NCI-H1417 treated with DMSO at 0.1 percent for 48 hours (cell line): Measurements from ENCODE around the gene AKNAD1.

ENCODE experiments used
- DNase-seq: peaks from one replicate; lab custom pipeline; 2025; lab: John Stamatoyannopoulos, UW

The AKNAD1 gene

DNA sequence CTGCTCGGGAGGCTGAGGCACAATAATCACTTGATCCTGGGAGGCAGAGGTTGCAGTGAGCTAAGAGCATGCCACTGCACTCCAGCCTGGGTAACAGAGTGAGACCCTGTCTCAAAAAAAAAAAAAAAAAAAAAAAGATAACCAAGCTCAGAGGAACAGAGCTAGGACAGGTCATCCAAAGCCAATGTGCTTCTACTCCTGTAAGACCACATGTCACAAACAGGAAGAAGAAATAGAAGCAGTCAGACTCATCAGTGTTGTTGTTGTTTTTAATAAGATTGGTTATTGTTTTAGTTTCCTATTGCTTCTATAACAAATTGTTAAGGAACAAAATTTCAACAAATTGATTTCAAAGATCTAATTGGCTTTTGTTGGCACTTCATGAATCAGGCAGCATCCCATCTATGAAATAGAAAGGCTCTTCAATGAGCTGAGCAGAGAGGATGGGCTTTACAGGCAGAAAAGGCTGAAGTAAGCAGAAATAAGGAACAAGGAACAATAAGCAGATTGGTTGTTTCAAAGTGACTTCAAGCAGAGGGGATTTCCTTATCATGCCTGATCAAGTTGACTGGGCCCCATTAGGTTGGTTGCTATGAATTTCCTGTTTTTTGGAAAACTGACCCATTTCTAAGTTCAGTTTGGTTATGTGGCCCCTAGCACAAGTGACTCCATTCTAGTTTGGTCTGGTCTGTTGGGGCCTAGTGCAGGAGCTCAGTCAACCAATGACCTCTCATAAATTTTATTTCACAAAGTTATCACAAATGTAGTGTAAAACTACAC, 6.0 kb upstream of the AKNAD1 start:
- no peak for DNase-seq

DNA sequence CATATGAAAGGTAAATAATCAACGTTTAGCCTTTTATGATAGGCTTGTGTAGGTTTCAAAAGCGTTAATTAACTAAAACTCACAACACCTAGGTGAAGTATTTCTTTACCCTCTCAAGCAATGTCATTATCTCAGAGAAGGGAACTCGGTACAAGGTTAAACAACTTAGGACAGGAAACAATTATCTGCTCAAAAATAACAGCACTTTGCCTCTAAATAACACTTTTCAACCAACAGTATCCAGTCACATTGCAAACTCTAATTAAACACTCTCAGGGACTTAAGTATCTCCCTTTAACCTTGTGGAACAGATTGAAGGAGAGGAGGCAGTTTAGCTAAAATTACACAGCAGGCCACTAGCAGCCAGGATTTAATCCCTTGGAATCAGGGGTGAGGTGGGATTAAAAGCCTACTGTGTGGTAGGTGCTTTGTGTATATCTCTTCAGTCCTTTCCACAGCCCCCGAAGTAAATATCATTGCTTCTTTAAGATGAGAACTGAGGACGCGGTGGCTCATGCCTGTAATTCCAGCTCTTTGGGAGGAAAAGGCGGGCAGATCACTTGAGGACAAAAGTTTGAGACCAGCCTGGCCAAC, 5.2 kb upstream of the AKNAD1 start:
- peak; percentile 49 for DNase-seq

DNA sequence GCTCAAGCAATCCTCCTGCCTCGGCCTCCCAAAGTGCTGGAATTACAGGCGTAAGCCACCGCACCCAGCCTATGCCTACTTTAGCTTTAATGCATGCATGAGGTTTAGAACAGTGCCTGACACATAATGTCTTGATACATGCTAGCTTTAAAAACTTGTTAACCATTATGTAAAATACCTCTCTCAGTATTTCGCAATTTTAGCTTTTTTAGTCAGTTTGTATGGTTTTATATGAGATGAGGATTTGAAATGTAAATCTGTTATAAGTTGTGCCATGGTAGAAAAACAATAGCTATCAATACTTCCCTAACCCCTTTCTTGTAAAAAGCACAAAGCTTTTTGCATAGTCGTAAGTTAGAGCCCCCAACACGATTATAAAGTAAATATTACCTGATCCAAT, 4.7 kb upstream of the AKNAD1 start:
- no peak for DNase-seq

DNA sequence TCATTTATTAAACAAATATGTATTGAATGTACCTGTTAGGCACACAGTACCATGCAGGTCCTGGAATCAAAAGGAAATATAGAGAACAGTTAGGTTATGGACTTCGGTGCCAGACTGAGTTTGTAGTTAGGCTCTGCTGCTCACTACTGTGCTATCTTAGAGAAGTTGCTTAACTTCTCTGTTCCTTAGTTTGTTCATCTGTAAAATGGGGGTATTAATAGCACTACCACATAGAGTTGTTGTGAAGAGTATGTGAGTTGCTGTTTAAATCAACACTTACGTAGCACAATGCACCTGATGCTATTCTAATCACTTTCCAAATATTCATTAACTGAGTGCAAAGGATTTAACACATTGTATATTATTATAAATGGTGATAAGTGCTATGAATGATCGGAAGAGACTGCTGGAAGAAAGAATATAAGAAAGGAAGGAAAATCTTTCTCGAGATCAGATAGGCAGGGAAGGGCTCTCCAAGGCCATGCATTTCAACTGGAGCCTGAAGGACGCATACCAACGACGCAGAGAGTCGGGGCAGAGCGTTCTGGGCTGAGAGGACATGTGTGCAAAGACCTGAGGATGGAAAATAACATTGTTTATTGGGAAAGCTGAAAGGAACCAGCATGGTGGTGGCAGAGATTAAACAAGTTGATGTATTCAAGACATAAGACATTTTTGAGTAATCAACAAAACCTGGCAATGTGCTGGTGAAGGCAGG, 3.5 kb upstream of the AKNAD1 start:
- no peak for DNase-seq

DNA sequence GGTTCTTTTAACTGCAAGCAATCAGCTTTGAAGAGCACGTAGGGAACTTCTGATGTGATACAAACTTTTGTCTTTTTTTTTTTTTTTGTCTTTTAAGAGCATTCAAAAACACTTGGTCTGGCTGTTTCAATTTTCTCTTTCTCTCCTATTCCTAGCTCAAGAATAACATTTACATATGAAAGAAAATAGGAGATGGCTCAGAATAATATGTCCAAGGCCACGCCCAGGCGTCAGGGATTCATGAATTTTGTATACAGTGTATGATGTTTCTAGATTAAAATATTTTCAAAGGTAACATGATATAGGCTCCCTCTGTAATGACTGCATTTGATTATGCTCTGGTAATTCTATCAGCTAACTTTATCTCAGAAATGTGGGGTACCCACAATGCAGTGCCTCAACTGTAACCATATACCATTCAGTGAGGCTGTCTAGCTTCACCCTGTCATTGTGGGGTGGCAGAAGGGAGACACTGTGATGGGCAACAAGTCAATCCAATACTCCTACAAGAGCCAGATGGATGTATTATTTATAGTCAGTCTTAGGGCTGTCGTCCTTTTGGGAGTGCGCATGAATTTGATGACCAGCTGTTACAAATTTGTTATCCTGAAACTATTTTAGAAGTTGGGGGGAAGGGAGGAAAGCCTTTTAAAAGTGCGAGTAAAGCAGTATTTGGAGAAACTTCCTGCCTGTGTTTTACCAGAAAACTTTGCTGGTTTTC, 1.5 kb upstream of the AKNAD1 start:
- DNase-seq: no peak

DNA sequence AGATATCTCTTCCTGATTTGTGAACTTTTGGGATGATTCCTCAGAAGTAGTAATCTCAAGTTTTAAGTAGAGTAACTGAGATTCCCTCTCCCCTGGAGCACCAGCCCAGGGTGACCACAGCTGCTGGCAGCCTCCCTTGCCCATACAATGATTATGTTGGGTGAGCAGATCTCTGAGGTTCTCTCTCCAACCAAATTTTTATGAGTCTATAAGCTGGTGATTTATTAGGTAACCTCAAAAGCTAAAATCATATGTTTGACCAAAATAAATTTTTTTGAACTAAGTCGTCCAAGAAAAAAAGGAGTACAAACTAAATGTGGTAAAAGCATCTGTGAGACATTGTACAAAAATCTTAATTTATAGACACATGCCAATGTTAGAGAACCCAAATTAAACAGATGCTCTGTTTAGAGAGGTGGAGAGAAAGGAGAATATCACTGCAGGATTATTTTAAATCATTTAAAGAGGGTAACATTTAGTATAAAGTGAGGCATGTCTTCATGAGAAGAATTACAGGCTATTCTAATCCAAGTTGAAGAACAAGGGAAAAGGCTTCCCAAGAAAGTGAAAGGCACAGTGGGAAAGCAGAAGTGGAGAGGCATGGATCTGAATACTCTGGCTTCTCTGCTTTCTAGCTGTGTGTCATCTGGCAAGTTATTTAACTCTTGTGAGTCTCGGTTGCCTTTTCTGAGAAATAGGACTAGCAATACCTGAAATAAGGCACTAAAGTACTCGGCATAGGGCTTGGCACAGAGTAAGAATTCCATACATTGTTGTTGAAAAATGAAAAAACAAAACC, 2.5 kb downstream of the AKNAD1 start:
- DNase-seq: no peak

DNA sequence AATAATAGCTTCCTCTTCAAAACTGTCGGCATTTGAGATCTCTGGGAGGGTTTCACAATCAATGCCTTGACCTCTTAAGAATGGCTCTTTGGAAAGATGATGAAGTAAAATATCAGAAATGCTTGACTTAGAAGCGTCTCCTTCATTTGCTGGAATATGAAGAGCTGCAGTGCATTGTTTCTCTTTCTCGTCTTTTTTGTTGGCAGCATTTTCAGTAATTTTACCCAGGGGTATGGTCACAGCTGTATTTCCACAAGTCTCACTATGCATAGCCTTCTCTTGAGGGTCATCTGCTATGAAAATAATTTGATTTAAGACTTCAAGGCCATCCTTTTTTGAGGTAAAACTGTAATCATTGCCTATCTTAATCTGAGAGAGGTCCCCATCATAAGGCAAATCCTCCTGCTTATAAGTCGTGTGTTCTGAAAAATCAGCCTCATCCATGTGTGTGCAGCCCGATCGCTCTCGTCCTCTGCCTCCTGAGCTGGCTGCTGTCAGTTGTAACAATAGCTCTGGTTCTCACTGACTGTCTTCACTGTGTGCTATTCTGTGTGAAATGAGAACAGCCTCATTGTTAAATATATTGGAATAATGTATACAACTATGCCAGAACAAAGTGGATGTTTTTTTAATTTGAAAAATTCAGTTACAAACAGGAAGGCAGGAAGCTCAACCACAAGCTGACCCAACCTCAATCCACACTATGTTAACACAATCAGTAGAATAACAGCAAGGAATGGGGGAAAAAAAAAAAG, 4.5 kb downstream of the AKNAD1 start:
- no peak for DNase-seq

DNA sequence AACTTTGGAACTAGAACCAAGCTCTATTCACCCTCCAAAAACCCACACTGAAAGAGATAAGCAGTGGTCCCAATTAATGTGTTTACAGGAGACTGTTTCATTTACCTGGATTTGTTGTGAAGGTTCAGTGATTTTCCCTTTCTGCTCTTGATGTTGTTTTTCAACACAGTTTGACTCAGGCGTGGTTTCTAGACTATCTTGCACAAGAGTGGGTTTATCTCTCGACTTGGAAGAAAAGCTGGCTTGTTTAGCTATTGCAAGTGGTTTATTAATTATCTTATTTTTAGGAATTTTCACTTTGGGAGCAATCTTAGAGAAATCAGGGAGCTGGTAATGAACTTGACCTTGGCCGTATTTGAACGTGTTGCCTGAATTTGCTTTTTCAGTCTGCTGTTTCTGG, 5.3 kb downstream of the AKNAD1 start:
- no peak for DNase-seq

DNA sequence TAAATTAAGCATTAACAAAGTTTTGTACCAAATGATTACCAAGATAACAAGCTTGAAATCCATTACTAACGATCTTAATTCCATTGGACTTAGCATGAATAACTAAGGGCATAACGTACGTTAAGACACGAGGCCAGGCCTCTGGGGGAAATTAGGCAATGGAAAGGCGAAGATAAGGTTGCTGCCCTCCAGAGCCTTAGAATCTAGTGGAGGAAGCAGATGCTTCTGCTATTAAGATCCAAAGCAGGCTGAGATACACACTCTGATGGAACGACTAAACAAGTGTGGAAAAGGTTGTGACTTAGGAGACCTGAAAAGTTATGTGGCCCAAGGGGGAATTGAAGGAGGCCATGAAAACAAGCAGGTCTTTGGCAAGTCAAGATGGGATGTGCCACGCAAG, 6.0 kb downstream of the AKNAD1 start:
- DNase-seq: no peak

DNA sequence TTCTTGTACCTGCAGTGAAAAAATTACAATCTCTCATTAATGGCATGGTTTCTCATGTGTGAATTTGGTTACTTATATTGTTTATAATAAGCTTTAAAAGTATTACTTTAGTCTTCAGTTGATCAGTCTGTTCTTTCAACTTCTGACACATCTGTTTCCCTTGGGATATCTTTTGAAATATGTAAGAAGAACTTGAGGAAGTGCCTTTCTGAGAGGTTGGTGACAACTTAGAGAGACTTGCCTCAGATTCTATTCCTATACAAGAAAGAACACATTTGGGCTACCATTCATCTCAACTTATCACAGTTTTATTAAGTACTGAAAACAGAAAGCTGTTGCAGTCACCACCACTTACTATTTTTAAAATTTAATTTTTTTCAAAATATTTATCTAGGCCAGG, 8.1 kb downstream of the AKNAD1 start:
- DNase-seq: no peak

DNA sequence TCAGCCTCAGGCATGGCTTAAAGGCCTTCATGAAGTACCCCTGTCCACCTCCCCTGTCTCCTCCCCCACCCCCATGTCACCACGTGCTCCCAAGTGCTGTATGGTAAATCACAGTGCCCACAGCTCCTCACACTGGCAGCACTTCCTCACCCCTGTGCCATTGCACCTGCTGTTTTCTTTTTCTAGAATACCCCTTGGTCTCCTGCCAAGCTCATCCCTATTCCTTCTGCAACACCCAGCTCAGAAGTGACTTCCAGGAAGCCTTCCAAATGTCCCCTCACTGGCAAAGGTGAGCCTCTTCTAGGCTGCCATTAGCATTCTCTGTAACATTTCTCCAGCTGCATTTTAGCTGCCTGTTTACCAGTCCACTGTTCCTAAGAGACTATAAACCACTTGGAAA, 9.4 kb downstream of the AKNAD1 start:
- DNase-seq: no peak

DNA sequence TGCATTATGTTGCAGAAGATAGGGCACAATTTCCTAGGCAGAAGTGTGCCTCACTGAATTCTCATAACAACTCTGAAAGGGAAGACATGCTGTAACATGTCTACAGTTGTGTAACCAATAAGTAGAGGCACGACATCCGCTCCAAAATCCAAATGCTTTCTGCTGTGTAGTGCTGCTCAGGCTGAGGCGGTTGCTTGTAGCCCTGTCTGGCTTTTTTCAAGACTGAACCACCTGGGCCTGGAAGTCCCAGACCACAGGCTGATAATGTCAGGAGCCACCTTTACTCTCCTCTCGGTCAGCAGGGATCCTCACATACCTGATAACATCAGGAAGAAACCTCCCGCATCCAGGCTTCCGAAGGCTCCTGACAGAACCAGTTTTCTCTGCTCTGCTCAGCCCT, 10.9 kb downstream of the AKNAD1 start:
- DNase-seq: no peak

DNA sequence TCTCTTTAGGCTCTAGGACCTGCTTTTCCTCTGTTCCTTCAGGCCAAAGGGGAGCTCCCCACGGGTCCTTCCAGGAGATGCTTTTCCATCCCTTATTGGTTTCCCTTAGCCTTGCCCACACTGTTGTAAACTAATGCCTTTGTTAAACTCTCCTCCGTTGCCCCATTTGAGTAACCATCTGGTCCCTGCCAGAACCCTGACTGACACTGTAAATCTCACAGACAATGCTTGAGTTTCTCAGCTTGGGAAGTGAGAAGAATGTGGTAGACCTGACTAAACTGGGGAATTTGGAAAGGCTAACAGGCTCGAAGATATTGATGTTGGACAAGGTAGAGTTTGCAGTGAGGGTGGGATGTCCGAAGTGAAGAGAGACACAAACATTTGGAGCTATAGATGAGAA, 11.4 kb downstream of the AKNAD1 start:
- no peak for DNase-seq

DNA sequence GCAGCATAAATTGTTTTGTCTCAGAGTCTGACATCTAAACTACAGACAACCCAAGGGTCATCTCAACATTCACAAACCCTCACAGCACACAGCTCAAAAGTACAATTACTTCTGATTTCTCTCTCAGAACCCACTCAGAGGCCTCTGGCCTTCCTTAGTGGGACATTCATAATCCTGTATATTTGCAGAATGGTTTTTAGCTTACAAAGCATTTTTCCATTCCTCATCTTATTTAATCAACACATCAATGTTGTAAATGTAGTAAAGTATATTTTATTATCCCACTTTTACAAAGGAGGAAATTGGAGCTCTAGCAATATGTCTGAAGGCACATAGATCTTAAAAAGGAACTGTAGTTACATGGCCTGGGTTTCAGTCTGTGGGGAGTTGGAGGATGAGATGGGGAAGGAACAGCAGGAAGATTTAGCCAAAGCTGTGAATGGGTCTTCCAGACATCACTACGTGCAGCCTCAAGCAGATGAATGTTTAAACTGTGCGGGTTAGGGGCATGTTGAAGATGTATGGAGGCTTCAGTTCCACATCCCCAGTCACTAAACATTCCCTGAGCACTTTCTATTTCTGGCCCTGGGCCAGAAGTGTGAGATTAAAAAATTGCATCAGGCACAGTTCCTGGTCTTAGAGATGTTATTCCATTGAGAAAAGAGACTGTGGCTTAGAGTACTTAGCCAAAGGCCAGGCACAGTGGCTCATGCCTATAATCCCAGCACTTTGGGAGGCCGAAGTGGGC, 13.3 kb downstream of the AKNAD1 start:
- DNase-seq: no peak

DNA sequence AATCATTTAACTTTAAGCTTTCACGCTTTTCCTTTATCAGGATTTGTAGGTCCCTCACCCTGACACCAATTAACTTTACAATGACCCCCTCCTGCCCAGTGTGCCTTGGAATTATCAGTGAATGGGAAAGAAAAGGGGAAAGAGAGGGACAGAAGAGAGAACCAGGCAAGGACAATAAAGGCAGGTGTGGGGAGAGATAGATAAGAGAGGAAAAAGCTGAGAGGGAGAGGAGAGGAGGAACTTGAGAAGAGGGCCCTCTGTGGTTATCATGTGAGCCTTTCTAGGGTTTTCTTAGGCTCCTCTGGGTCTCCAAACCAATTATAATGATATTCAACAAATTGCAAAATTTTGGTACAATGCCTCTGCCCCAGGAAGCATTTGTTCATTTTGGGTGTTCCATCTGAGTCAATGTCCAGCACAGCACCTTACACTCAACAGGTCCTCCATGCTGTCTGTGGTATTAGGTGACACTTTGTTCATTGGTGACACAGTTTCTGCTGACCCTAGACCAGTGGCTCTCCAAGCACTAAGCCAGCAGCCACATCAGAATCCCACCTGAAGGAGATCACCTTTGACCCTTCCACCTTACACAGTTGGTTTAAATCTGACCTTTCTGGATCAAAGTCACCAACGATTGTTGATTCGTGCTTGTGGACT, 14.2 kb downstream of the AKNAD1 start:
- DNase-seq: no peak

DNA sequence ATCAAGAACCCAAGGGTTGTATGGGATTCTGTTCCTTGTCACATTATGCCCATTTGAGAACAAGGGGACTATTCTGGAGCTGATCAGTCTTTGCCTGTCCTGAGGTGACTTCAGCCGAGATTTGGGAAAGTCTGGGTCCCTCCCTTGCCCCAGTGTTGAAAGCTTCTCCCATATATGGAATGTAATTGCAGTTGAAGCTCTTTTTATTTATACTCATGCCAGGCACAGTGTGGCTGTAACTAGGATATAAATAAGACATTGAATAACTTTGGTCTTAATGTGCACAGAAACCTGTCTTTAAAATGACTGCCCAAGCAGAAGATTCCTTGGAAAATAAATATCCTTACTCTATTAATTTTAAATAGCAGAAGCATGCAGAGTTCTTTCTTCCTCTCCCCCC, 15.2 kb downstream of the AKNAD1 start:
- DNase-seq: no peak

DNA sequence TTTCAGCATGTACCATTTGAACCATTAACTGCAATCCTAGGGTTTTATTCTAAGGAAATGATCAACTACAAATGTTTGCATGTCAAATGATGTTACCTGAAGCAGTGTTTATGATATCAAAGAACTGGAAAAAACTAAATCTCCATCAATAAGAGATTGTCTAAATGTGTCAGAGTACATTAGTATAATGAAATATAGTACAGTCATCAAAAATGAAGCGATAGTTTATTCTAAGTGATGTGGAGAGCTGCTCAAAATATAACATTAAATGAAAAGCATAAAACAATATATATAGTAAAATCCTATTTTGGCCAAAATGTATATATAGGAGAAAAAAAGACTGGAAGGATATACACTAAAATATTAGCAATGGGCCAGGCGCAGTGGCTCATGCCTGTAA, 24.0 kb downstream of the AKNAD1 start:
- no peak for DNase-seq

DNA sequence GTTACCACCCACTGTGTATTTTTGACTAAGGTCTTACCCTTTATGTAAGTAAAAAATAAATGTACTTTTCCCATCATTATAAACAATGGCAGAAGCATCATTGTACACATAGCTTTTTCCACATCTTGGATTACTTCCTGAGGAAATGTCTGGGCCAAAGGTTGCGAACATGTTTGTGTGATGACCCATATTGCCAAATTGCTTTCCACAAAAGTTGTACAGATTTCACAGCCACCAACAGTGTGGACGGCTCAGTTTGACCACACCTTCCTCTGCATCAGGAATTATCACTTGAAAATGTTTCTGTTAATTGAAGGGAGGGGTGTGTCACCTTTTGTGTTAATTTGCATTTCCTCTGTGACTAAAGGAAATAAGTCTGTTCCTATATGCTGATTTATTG, 25.7 kb downstream of the AKNAD1 start:
- DNase-seq: no peak

DNA sequence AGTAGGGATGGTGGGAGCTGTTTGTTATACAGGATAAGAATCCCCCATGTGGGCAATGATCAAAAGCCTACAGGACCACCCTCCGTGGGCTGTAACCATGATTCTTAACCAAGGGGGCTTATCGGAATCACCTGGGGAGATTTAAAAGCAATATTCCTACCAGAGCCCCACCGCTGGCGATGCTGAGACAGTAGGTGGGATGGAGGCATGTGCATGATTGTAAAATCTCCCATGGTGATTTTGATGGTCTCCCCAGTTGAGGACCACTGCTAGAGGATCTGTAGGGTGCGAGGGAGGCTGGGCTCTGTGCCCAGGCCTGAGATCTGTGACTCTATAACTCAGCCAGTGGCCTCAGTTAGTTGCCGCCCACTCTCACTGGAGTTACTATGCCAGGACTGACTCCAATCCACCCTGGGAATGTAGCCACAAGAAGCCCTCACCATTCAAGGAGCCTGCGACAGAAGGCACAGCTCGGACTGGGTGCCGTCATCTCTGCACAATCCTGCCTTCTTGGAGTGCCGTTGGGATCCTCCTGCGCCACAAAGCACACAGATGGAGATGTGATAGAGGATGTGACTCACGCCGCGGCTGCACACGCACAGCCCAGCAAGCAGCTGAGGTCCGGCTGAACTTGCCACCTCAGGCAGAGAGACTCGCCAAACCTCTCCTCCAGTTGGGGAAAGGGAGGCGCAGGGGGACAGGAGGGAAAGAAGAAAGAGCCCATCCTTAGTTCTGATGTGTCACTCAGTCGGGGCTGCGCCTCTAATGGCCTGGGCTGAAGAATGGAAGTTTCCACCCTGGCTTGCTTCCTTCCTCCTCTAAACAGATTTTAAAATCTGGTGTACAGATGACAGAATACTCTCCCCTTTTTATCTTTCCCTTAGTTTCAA, 26.5 kb downstream of the AKNAD1 start:
- no peak for DNase-seq
